HUES64 (cell line): Measurements from ENCODE around the gene RGS12.

Source experiments
- H3K27ac ChIP-seq: 2 replicates; pipeline ENCODE4 v1.7.0; 2013; ENCODE audit warnings: low read depth, low read length, inconsistent platforms
- H3K27me3 ChIP-seq: 2 replicates; pipeline ENCODE4 v1.6.1; 2013; ENCODE audit warnings: mild to moderate bottlenecking, low read length; ENCODE audit not compliant: insufficient read depth
- H3K36me3 ChIP-seq: 2 replicates; pipeline ENCODE4 v1.6.1; 2013; ENCODE audit warnings: mild to moderate bottlenecking, low read length; ENCODE audit not compliant: insufficient read depth
- H3K4me1 ChIP-seq: 2 replicates; pipeline ENCODE4 v1.6.1; 2013; ENCODE audit warnings: mild to moderate bottlenecking, low read length, moderate library complexity; ENCODE audit not compliant: insufficient read depth
- H3K4me3 ChIP-seq: 2 replicates; pipeline ENCODE4 v1.5.1; 2013; ENCODE audit warnings: mild to moderate bottlenecking, low read length, moderate library complexity
- H3K9ac ChIP-seq: 2 replicates; pipeline ENCODE4 v1.6.1; 2013; ENCODE audit warnings: mild to moderate bottlenecking, low read depth, low read length
- H3K9me3 ChIP-seq: 2 replicates; pipeline ENCODE4 v1.6.1; 2013; ENCODE audit warnings: low read depth, low read length; ENCODE audit not compliant: insufficient read depth
- WGBS: fragments of 150-250, 120-280 bp; methylation state at CpG from one replicate; pipeline ENCODE4 v1.1.7; 2013; ENCODE audit warnings: missing lambda C conversion rate; 5-methylcytosine and 5-hydroxymethylcytosine counted together

RGS12 gene

GRCh38 chr4:3256230-3257102 is 36.4 kb upstream of the RGS12 start:
- no peak overlapping the region for H3K27ac ChIP-seq
- no peak overlapping the region for H3K4me3 ChIP-seq
- H3K27me3 ChIP-seq: no peaks in the 10 kb centered on the region
- no peaks in the 10 kb centered on the region for H3K9me3 ChIP-seq
- WGBS: 90% methylated on average over 21 of the region's 21 CpGs
- no peaks in the 10 kb centered on the region for H3K36me3 ChIP-seq
- no peak overlapping the region for H3K9ac ChIP-seq
- H3K4me1 ChIP-seq: no peaks in the 10 kb centered on the region

- no peak overlapping the region for H3K27ac ChIP-seq
- no peaks in the 10 kb centered on the region for H3K27me3 ChIP-seq
- H3K4me1 ChIP-seq: no peaks in the 10 kb centered on the region
- no peaks in the 10 kb centered on the region for H3K36me3 ChIP-seq
- 92% methylated on average over 9 of the region's 9 CpGs for WGBS
- H3K9me3 ChIP-seq: no peaks in the 10 kb centered on the region
- H3K4me3 ChIP-seq: no peak overlapping the region
- H3K9ac ChIP-seq: no peak overlapping the region
Observed at GRCh38 chr4:3257103-3257555, 35.7 kb upstream of the RGS12 start.

- no peaks in the 10 kb centered on the region for H3K4me1 ChIP-seq
- H3K27ac ChIP-seq: no peak overlapping the region
- WGBS: 92% methylated on average over 29 of the region's 29 CpGs
- no peaks in the 10 kb centered on the region for H3K27me3 ChIP-seq
- no peak overlapping the region for H3K4me3 ChIP-seq
- no peak overlapping the region for H3K9ac ChIP-seq
- no peaks in the 10 kb centered on the region for H3K9me3 ChIP-seq
- H3K36me3 ChIP-seq: no peaks in the 10 kb centered on the region
Observed at GRCh38 chr4:3257556-3258482, 35.0 kb upstream of the RGS12 start.

GRCh38 chr4:3261411-3262207 is 31.2 kb upstream of the RGS12 start:
- Histone ChIP-seq H3K4me1 (no peaks in the 10 kb centered on the region), H3K4me3 (no peak overlapping the region), H3K9ac (no peak overlapping the region), H3K36me3 (no peaks in the 10 kb centered on the region), H3K9me3 (no peaks in the 10 kb centered on the region), H3K27me3 (no peaks in the 10 kb centered on the region), H3K27ac (no peak overlapping the region)
- WGBS: 91% methylated on average over 35 of the region's 35 CpGs

GRCh38 chr4:3262208-3263052 is 30.4 kb upstream of the RGS12 start:
- Histone ChIP-seq H3K4me3 (no peak overlapping the region), H3K9me3 (no peaks in the 10 kb centered on the region), H3K27ac (no peak overlapping the region), H3K36me3 (no peaks in the 10 kb centered on the region), H3K9ac (no peak overlapping the region), H3K4me1 (no peaks in the 10 kb centered on the region), H3K27me3 (no peaks in the 10 kb centered on the region)
- WGBS: 92% methylated on average over 23 of the region's 23 CpGs

GRCh38 chr4:3263053-3263875 is 29.6 kb upstream of the RGS12 start:
- 93% methylated on average over 28 of the region's 28 CpGs for WGBS
- no peaks in the 10 kb centered on the region for H3K27me3 ChIP-seq
- no peaks in the 10 kb centered on the region for H3K9me3 ChIP-seq
- H3K27ac ChIP-seq: no peak overlapping the region
- H3K36me3 ChIP-seq: no peaks in the 10 kb centered on the region
- H3K9ac ChIP-seq: no peak overlapping the region
- H3K4me3 ChIP-seq: no peak overlapping the region
- no peaks in the 10 kb centered on the region for H3K4me1 ChIP-seq

- WGBS: 85% methylated on average over 5 of the region's 6 CpGs
- Histone ChIP-seq H3K27me3 (no peaks in the 10 kb centered on the region), H3K27ac (no peak overlapping the region), H3K9me3 (no peaks in the 10 kb centered on the region), H3K36me3 (no peaks in the 10 kb centered on the region), H3K4me3 (no peak overlapping the region), H3K9ac (no peak overlapping the region), H3K4me1 (no peaks in the 10 kb centered on the region)
Observed at GRCh38 chr4:3263876-3264193, 29.0 kb upstream of the RGS12 start.

GRCh38 chr4:3266076-3266475 is 26.7 kb upstream of the RGS12 start:
- H3K27ac ChIP-seq: no peak overlapping the region
- no peaks in the 10 kb centered on the region for H3K36me3 ChIP-seq
- H3K9me3 ChIP-seq: no peaks in the 10 kb centered on the region
- 95% methylated on average over 17 of the region's 17 CpGs for WGBS
- no peaks in the 10 kb centered on the region for H3K4me1 ChIP-seq
- H3K27me3 ChIP-seq: no peaks in the 10 kb centered on the region
- no peak overlapping the region for H3K4me3 ChIP-seq
- no peak overlapping the region for H3K9ac ChIP-seq

- Histone ChIP-seq H3K4me1 (no peaks in the 10 kb centered on the region), H3K27me3 (no peaks in the 10 kb centered on the region), H3K4me3 (no peak overlapping the region), H3K9me3 (no peaks in the 10 kb centered on the region), H3K9ac (no peak overlapping the region), H3K27ac (no peak overlapping the region), H3K36me3 (no peaks in the 10 kb centered on the region)
- 73% methylated on average over 18 of the region's 18 CpGs for WGBS
Observed at GRCh38 chr4:3267576-3268394, 25.0 kb upstream of the RGS12 start.
